IPS-18a (cell line): Measurements from ENCODE around the gene GOLGA3.
"Not testable (repeated sequence)": the region's sequence is repeated elsewhere in the genome, so short reads cannot be mapped to it uniquely, and the experiment has no call there.

Experiments
- H3K27ac ChIP-seq: one replicate; pipeline ENCODE4 v1.5.1; 2013; ENCODE audit warnings: low read length
- H3K27me3 ChIP-seq: one replicate; pipeline ENCODE4 v1.6.1; 2013; ENCODE audit warnings: mild to moderate bottlenecking, low read length; ENCODE audit not compliant: control insufficient read depth, insufficient read depth
- H3K36me3 ChIP-seq: one replicate; pipeline ENCODE4 v1.6.1; 2013; ENCODE audit warnings: low read depth, low read length; ENCODE audit not compliant: control insufficient read depth
- H3K4me1 ChIP-seq: one replicate; pipeline ENCODE4 v1.6.1; 2013; ENCODE audit warnings: low read depth, low read length; ENCODE audit not compliant: control insufficient read depth
- H3K4me3 ChIP-seq: one replicate; pipeline ENCODE4 v1.5.1; 2013; ENCODE audit warnings: low read length
- H3K9ac ChIP-seq: one replicate; pipeline ENCODE4 v1.6.1; 2013; ENCODE audit warnings: mild to moderate bottlenecking, low read length, moderate library complexity
- H3K9me3 ChIP-seq: one replicate; pipeline ENCODE4 v1.6.1; 2013; ENCODE audit warnings: low read depth, low read length; ENCODE audit not compliant: control insufficient read depth

GOLGA3 gene

DNA sequence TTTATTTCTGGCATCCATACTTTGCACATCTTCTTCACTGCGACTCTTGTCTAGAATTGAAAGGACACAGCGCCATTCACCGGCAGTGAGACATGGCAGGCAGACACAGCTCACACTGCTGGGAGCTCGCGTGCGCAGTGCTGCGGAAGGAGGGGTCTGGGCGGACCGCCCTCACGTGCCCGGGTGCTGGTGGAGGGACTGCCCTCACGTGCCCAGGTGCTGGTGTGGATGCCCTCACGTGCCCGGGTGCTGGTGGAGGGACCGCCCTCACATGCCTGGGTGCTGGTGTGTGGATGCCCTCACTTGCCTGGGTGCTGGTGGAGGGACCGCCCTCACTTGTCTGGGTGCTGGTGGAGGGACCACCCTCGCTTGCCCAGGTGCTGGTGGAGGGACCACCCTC lies 27.9 kb upstream of the GOLGA3 start:
- Histone ChIP-seq H3K4me3 (no peak overlapping the region), H3K9me3 (no peaks in the 10 kb centered on the region), H3K4me1 (no peaks in the 10 kb centered on the region), H3K27me3 (no peaks in the 10 kb centered on the region), H3K36me3 (peaks cover 40% of the 10 kb centered on the region), H3K9ac (no peak overlapping the region), H3K27ac (no peak overlapping the region)

DNA sequence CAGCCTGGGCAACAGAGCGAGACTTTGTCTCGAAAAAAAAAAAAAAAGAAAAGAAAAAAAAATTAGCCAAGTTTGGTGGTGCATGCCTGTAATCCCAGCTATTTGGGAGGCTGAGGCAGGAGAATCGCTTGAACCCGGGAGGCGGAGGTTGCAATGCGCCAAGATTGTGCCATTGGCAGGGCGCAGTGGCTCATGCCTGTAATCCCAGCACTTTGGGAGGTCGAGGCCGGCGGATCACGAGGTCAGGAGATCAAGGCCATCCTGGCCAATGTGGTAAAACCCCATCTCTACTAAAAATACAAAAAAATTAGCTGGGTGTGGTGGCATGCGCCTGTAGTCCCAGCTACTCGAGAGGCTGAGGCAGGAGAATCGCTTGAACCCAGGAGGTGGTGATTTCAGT lies 26.5 kb upstream of the GOLGA3 start:
- H3K9ac ChIP-seq, H3K4me3 ChIP-seq, H3K4me1 ChIP-seq, H3K27me3 ChIP-seq, H3K27ac ChIP-seq, H3K9me3 ChIP-seq: not testable (repeated sequence)
- H3K36me3 ChIP-seq: peaks cover 44% of the 10 kb centered on the region

DNA sequence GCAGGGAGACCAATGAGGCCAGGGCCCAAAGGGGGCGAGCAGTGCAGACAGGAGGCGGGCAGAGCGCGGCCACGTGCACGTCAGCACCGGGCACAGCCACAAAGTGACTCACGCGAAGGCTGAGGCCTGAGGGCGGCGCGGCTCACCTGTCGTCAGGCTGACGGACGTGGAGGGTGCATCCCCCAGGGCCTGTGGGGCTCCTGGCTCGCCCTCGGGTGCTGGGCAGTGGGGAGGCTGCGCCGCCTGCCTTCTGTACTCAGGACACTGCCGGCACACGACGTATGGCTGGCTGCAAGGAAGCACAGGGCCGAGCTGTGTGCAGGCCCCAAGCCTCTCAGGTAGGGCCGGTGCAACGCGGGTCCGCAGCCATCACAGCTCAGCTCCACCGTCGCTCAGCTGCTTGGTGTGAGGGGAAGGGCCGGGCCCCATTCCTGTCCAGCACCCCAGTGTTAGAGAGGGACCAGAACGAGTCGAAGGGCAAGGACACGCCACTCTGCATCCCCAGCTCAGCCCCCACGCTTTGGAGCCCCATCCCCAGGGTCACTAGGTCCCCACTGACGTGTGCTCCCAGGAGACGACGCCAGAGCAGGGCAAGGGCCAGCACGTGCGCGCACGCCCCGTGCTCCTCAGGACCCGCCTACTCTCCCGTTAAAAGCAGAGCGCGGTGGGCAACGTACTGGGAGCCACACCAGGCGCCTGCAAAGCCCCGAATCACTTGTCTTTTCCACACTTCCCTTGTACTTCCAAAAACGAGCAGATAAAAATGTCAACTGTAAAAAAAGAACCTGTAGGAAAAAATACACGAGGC lies 24.8 kb upstream of the GOLGA3 start:
- Histone ChIP-seq H3K27ac (no peak overlapping the region), H3K4me1 (no peaks in the 10 kb centered on the region), H3K9ac (no peak overlapping the region), H3K4me3 (no peak overlapping the region), H3K27me3 (no peaks in the 10 kb centered on the region), H3K9me3 (no peaks in the 10 kb centered on the region), H3K36me3 (peaks cover 41% of the 10 kb centered on the region)

DNA sequence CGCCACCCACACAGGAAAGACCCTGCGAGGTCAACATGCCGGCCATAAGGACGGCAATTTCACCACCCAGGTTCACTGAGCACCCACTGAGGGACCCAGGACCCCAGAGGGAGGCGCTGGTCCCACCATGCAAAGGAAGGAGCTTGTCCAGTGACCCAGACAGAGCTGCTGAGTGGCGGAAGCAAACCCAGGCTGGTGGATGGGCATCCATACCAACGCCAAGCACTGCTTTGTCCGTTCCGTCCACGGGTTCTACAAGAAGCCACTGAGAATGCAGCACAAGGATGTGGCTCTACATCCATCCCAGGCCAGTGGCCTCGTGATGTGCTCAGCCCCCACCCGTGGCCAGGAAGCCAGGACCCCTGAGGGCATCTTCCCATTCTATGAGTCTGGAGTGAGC lies 23.8 kb upstream of the GOLGA3 start:
- H3K4me1 ChIP-seq: peaks cover 9% of the 10 kb centered on the region
- H3K4me3 ChIP-seq: no peak overlapping the region
- no peaks in the 10 kb centered on the region for H3K9me3 ChIP-seq
- peaks cover 38% of the 10 kb centered on the region for H3K36me3 ChIP-seq
- H3K9ac ChIP-seq: no peak overlapping the region
- H3K27ac ChIP-seq: no peak overlapping the region
- H3K27me3 ChIP-seq: no peaks in the 10 kb centered on the region

DNA sequence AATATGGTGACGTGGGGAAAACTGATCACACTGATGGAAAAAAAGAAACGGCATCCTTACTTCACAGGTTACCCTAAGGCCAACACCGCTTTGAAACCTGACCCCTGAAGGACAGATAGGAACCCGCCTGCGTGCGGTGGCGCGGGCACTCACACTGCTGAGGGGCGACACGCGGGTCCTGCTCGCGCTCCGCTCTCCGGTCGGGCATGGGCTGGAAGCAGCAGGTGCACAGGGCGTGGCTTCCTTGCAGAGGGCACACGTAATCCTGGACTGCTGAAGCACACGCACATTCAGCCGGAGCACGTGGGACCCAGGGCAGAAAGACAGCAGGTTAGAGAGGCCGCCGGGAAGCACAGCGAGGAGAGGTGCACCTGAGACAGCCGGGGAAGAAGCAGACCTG lies 22.8 kb upstream of the GOLGA3 start:
- Histone ChIP-seq H3K27ac (no peak overlapping the region), H3K9ac (no peak overlapping the region), H3K36me3 (peaks cover 32% of the 10 kb centered on the region), H3K4me1 (peaks cover 12% of the 10 kb centered on the region), H3K27me3 (no peaks in the 10 kb centered on the region), H3K9me3 (no peaks in the 10 kb centered on the region), H3K4me3 (no peak overlapping the region)

DNA sequence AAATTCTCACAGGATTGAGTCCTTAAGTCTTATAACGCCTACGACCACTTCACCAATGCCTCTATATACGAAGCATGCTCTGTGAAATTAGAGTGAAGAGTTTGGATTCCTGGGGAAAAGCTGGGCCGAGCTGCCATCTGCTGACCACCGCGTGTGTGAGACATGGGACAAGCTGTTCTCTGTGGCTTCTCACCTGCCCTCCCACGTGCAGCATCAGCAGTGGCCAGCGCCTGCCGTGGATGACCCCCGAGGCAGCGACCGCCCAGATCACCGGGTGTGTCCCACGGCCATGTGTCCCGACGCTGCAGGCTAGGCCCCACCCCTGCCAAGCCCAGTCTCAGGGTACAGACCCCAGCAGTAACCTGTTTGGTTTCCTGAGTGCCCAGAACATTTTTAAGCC lies 21.6 kb upstream of the GOLGA3 start:
- Histone ChIP-seq H3K27ac (no peak overlapping the region), H3K27me3 (no peaks in the 10 kb centered on the region), H3K9ac (no peak overlapping the region), H3K4me3 (no peak overlapping the region), H3K9me3 (no peaks in the 10 kb centered on the region), H3K36me3 (peaks cover 31% of the 10 kb centered on the region), H3K4me1 (peaks cover 12% of the 10 kb centered on the region)

DNA sequence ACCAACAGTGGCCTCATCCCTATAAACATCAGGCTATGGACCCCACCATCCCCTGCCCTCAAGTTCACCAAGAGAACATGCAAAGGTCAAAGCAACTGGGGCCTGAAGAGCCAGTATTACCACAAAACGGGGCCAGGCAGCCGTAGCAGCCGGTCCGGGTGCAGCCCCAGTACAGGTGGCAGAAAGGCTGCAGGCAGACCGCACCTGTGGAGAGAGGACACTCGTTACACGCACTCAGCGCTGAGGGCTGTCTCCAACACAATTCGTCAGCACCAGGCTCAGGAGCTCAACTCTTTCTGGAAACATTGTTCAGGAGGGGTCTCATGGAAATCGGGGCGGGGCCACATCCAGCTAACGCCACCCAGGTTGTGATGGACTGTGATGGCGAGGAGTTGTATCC lies 19.9 kb upstream of the GOLGA3 start:
- H3K4me1 ChIP-seq: peaks cover 12% of the 10 kb centered on the region
- no peak overlapping the region for H3K4me3 ChIP-seq
- H3K36me3 ChIP-seq: peaks cover 28% of the 10 kb centered on the region
- no peak overlapping the region for H3K9ac ChIP-seq
- no peak overlapping the region for H3K27ac ChIP-seq
- no peaks in the 10 kb centered on the region for H3K27me3 ChIP-seq
- H3K9me3 ChIP-seq: no peaks in the 10 kb centered on the region

DNA sequence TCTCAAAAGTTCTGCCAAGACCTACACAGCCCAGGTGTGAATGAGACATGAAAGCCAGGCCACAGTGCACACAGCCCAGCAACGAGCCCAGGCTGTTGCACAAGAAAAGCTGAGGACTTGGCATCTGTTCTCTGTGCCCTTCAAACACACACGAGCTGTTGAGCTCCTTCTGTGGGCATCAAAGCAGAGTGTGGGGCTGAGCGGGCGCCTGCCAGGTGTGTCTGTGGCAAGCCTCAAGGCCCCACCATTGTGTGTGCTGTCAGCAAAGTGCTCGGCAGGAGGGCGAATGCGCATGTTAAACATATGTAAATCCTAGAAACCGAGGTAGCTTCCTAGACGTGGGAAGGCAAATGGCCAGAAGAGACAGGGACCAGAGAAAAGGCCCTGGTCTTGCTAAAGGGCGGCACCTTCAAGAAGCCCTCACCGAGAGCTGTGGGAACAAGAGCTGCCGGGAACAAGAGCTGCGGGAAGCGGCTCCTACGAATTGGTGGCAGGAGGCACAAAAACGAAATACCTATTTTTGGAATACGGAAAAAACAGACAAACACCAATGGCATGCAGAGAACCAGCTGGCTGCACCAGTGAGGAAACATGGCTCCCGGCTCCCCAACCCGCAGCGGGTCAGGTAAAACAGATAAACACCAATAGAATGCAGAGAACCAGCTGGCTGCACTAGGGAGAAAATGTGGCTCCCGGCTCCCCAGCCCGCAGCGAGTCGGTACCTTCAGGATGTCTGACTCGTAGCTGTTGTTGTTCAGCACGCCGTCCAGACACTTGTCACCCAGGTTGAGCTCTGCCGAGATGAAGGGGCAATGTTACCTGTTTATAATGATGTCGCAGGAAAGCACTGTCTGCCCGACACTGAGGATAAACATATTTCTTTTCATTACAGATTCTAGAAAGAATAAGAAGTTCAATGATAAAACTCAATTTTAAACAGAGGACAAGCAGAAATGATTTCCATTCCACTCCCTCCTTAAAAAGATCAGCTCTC lies 19.0 kb upstream of the GOLGA3 start:
- Histone ChIP-seq H3K4me3 (no peak overlapping the region), H3K27me3 (no peaks in the 10 kb centered on the region), H3K9me3 (no peaks in the 10 kb centered on the region), H3K9ac (no peak overlapping the region), H3K27ac (no peak overlapping the region), H3K4me1 (peaks cover 12% of the 10 kb centered on the region), H3K36me3 (peaks cover 28% of the 10 kb centered on the region)

DNA sequence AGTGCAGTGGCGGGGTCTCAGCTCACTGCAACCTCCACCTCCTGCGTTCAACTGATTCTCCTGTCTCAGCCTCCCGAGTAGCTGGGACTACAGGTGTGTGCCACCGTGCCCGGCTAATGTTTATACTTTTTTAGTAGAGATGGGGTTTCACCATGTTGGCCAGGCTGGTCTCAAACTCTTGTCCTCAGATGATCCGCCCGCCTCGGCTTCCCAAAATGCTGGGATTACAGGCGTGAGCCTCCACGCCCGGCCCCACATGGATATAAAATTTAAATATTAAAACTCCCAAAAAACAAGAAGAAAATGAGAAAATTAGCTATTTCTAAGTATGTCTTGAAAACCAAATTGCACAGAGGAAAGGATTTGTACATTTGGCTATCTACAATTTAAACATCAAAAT lies 16.0 kb upstream of the GOLGA3 start:
- H3K36me3 ChIP-seq: peaks cover 23% of the 10 kb centered on the region
- not testable (repeated sequence) for H3K9me3 ChIP-seq, H3K27ac ChIP-seq, H3K9ac ChIP-seq, H3K4me3 ChIP-seq, H3K27me3 ChIP-seq
- H3K4me1 ChIP-seq: peaks cover 12% of the 10 kb centered on the region

DNA sequence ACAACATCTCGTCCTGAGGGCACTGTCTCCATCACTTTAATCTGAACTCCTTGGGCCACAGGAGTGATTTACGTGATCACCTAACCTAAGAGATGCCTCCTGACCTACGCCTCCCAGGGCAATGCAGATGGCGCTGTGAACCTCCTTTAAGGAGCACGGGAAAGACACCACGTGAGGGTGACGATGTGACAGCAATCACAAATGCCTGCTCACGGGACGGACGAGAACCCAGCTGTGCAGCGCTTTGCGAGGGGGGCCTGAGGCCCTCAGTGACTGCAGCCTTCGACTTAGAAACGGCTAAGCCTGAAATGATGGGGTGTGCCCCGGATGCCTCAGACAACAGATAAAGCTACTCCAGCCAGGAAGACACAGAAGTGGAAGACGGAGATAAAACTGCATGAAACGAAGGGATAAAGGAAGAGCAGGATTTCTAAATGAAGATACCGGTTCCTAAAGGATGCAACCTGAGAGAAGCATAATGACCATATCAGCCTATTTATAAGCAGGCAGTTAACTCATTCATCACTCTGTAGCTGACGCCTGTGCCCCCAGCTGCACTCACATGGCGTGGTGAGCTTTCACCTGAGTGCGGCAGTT lies 13.9 kb upstream of the GOLGA3 start:
- Histone ChIP-seq H3K9me3 (no peaks in the 10 kb centered on the region), H3K4me3 (no peak overlapping the region), H3K27me3 (no peaks in the 10 kb centered on the region), H3K4me1 (peaks cover 3% of the 10 kb centered on the region), H3K9ac (no peak overlapping the region), H3K27ac (no peak overlapping the region), H3K36me3 (peaks cover 23% of the 10 kb centered on the region)

DNA sequence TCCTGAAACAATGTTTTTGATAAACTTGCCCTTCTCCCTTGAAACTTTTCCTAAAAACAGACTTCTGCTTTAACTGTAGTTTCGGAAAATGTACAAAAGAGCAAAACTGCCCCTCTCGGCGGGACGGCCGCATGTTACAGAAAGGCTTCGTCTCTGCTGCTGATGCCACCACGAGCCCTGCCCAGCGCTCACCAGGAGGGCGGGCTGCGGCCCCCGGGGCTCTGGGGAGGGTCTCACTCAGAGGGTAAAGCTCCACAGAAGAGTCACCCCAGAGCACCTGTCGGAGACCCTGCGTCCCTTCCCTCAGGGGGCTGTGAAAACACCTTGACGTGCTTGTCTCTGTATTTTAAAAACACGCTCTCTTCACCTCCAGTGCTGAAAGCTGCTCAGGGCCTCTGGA lies 12.5 kb upstream of the GOLGA3 start:
- Histone ChIP-seq H3K4me1 (no peaks in the 10 kb centered on the region), H3K27me3 (no peaks in the 10 kb centered on the region), H3K9me3 (no peaks in the 10 kb centered on the region), H3K36me3 (peaks cover 20% of the 10 kb centered on the region), H3K4me3 (no peak overlapping the region), H3K9ac (no peak overlapping the region), H3K27ac (no peak overlapping the region)
